NCI-H187 (cell line): ENCODE results near the gene DBP.
A peak's percentile ranks its signal among the peaks of the same experiment; 100 is the strongest.
"Not testable (repeated sequence)": the region's sequence is repeated elsewhere in the genome, so short reads cannot be mapped to it uniquely, and the experiment has no call there.

Experiments used
- DNase-seq, 2 experiments: peaks; one replicate each; lab custom pipeline; 2025; lab: John Stamatoyannopoulos, UW

DBP gene

DNA sequence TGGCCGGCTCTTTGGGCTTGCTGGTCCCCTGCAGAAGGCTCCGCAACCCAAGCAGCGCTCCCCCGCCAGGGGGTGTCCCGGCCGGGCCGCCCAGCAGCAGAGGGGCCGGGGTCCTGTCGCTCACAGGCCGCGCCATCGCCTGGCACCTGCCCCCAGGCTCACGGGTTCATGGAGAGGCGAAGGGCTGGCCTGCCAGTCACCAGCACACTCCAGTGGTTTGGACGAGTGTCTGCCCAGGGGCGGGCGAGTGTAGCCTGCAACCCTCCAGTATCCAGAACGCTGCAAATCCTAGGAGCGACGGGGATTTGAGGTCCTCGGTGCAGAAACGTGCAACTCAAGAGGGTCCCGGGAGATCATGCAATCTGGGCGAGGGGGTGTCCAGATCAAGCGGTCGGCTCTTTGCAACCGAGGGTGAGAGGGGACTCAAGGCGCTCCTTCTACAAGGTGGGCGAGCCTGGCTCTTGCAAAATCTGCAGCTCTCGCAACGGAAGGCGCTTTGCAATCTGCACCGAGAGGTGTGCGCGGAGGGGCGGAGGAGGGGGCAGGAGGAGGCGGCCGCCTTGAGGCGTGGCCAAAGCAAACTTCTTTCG is at the start of gene DBP:
DBP (minus strand) TSS at position 521 of the 590 bp plus-strand sequence; CDS start at position 136, 385 bp downstream.
- DNase-seq = no peak

- not testable (repeated sequence) for DNase-seq
Observed at GRCh38 chr19:48686637-48687036, 49.5 kb upstream of the DBP start.

GRCh38 chr19:48686088-48686487 is 48.9 kb upstream of the DBP start:
- no peak for DNase-seq

DNA sequence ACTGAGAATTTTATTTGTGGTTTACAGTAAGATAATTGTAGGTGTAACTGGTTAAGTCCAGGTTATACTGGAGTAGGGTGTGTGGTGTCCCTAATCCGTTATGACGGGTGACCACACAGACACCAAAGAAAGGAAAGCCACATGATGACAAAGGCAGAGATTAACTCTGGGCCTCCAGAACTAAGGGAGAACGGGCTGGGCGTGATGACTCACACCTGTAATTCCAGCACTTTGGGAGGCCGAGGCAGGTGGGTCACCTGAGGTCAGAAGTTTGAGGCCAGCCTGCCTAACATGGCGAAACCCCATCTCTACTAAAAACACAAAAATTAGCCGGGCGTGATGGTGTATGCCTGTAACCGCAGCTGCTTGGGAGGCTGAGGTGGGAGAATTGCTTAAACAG is 48.4 kb upstream of the DBP start:
- DNase-seq = no peak

- DNase-seq = no peak
Observed at GRCh38 chr19:48683349-48683748, 46.2 kb upstream of the DBP start.

GRCh38 chr19:48681127-48681470 is 43.9 kb upstream of the DBP start:
- no peak for DNase-seq

DNA sequence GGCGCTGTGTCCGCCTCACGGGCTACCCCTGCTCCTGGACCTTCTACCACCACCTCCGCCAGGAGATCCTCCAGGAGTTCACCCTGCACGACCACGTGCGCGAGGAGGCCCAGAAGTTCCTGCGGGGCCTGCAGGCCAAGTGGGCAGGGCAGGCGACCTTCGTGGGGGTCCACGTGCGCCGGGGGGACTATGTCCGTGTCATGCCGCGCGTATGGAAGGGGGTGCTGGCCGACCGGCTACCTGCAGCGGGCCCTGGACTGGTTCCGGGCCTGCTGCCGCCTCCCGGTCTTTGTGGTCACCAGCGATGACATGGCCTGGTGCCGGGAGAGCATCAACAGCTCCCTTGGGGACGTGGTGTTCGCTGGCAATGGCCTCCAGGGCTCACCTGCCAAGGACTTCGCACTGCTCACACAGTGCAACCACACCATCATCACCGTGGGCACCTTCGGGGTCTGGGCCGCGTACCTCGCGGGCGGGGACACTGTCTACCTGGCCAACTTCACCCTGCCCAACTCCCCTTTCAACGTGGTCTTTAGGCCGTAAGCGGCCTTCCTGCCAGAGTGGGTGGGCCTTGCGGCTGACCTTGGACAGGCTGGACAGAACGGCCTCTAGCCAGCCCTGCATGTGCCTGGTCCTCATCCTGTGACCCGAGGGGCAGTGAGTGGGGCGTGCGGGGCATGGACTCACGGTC is 43.4 kb upstream of the DBP start:
- DNase-seq = no peak

DNA sequence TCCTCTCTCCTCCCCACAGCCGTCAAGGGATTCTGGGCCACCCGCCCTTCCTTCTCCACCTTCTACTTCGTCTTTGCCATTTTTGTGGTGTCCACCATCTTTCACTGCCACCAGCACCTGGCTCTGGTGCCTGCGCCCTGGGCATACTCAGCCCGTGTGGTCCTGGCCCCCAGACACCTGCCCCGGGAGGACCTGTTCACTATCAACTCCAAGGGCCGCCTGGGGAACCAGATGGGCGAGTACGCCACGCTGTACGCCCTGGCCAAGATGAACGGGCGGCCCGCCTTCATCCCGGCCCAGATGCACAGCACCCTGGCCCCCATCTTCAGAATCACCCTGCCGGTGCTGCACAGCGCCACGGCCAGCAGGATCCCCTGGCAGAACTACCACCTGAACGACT is 42.8 kb upstream of the DBP start:
- not testable (repeated sequence) for DNase-seq

GRCh38 chr19:48678201-48678600 is 41.0 kb upstream of the DBP start:
- DNase-seq = no peak

- no peak for DNase-seq
Observed at GRCh38 chr19:48676887-48677286, 39.7 kb upstream of the DBP start.

DNA sequence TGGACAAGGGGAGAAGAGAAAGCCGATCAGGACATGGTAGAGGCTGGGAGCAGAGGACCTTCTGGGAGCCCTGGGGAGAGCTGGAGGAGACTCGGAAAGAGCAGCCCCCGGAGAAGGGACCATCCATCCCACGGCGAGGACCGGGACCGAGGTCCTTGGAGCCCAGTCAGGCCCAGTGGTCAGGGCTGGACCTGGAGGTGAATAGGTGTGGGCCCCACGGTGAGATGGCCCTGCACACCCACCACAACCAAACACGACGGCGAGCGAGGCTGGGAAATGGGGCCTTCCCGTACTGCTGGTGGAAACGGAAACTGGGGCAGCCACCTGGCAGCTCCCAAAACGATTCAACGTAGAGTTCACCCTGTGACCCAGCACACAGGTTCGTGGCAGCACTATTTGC is 39.3 kb upstream of the DBP start:
- DNase-seq = no peak

GRCh38 chr19:48674921-48675824 is 38.0 kb upstream of the DBP start:
- peak; percentile 52 to 68 for DNase-seq

- no peak for DNase-seq
Observed at GRCh38 chr19:48674216-48674809, 37.1 kb upstream of the DBP start.

DNA sequence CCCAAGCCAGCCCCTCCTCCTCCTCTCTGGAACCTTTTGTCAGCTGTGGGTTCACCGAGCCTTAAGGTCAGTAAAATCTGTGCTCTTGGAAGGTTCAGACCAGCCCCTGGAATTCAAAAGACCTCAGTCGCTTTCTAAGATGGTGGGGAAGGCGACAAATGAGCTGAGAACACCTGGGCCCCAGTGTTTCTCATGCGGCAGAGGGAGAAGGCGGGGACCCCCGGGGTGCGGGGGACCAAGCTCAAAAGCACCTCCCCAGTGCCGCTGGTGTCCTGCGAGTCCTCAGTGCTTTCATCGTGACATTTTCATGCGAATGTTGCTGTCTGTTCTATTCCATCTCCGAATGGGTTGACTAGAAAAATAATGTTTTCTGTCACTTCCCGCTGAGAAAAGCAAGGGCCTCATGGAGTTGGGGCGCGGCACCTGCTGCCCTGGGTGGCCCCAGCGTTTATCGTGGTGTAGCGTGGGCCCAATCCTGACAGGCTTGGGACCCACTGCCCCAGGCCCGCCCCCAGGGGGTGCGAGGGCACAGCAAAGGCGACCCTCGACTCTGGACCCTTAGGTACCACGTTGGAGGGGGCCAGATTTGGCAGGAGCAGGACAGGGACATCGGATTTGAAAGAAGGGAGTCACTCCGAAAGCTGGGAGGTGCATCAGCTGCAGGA is 36.4 kb upstream of the DBP start:
- DNase-seq = no peak

DNA sequence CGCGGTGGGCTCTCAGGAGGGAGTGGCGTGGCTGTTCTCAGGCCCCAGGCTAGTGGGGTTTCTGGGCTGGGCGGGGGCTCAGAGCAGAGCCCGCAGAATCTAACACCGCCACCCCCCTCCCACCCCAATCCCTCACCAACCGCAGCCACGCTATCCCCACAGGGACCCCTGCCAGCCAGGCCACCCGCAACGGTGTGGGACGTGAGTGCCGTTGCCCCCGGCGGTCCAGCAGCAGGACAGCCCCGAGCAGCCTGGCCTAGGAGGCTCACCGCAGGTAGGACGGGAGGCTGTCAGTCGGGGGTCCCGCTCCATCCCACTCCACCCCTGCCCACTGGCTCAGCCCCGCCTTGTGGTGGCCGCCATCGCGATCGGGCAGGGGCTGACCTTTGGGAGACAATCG is 35.8 kb upstream of the DBP start, which contains the start of gene NTN5:
NTN5 (minus strand) TSS at position 24 of the 400 bp plus-strand sequence. CDS start 2,031 bp downstream, outside the sequence.
- DNase-seq = no peak

DNA sequence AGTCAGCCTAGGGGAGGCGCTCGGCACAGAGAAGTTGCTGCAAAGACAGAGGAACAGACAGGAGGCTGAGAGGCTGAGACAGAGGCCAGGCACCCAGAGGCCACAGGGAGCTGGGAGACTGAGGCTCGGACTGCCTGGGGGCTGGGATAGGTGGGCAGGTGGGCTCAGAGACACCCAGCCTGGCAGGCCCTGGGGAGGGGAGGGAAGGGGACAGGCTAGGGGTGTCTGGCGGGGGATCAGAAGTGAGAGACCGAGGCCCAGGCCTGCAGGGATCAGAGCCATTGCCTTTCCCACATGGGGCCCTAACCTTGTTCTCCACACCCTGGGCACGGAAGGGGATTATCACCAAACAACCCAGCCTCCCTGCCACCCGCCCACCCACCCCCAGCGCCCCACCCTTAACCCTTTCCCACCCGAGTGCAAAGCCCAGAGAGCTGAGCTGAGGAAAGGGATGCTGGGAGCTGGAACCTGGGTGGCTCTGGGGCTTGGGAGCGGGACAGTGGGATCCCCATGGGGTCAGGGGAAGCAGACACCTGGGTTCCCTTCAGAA is 34.3 kb upstream of the DBP start:
- DNase-seq = no peak

DNA sequence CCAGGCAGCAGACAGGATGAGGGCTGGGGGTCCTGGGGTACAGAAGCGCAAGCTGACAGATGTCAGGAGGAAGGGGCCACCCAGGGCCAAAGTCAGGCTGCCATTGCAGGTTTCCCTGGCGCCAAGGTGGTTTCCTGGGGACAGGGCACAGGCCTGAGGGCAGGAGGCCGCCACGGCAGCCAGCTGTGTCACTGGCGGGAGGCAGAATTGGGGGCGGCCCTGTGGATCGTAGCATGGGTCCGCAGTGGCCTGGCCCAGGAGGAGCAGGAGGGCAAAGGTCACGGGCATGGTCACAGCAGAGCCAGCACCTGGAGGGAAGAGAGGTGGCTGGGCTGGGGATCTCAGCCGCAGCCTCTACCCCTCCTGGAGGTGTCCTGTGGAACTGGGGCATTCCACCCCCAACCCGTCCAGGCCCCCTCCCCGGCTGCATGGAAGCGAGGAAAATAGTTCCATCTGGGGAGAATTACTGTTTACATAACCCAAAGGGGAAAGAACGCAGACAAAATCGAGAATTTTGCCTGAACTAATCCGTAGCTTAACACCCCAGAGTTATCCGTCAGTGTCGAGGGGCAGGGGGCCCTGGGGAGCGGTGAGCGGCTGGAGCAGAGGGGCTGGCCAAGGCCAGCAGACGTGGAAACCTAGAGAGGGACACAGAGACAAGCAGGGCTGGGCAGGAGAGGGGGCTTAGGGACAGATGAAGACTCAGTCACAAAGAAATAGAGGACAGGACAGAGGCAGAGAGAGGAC is 33.7 kb upstream of the DBP start:
- DNase-seq = no peak

DNA sequence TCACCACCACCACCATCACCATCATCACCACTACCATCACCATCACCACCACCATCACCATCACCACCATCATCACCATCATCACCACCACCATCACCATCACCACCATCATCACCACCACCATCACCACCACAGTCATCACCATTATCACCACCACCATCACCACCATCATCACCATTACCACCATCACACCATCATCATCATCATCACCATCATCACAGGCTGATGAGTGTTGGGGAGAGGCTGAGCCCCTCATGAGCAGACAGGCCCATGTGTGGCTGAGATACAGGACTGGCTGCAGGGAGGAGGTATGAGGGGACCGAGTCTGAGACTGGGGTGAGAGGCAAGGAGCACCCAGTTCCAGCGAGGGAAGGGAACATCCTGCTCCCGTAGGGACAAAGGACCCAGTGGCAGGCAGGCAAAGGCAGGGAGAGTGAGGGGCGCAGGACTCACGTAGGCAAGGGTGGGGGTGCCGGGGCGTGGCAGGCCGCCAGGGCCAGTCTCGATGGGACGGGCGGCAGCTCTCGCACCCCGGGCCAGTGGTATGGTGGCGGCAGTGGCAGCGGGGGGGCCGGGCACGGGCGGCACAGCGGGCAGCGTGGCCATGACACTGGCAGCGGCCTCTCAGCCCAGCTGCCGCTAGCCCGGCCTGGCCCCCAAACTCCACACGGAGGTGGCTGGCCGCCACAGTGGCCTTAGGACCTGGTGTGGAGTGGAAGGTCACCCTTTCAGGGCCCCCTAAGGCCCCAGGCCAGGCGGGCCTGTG is 32.9 kb upstream of the DBP start:
- no peak for DNase-seq

- no peak for DNase-seq
Observed at GRCh38 chr19:48668761-48669160, 31.6 kb upstream of the DBP start.

GRCh38 chr19:48668332-48668731 is 31.2 kb upstream of the DBP start:
- no peak for DNase-seq
